HT1080 (cell line): ENCODE data around the gene TTLL6. TPM values are rescaled to one million over a fixed set of nuclear protein-coding genes. Genes with fewer than 3 reads are reported as not detected.
"Not testable (repeated sequence)": the region's sequence is repeated elsewhere in the genome, so short reads cannot be mapped to it uniquely, and the experiment has no call there.

ENCODE experiments used
- DNase-seq: peaks from one replicate; pipeline ENCODE4 v3.0.0-alpha.2; 2015; ENCODE audit warnings: low read depth
- small RNA-seq: library from RNA; depleted of rRNA; stranded (forward); fragments of <200 nt; gene quantifications from one replicate; pipeline ENCODE3, GENCODE V24; 2014
- total RNA-seq: library from RNA; depleted of rRNA; stranded (reverse); fragments of >200 nt; shearing (Covaris generic); gene quantifications from 2 replicates; pipeline ENCODE4 v1.2.3, GENCODE V29; 2014; rRNA removed

Gene TTLL6
- total RNA-seq, 1 experiment from 2014 or later = 0.21 TPM

DNA sequence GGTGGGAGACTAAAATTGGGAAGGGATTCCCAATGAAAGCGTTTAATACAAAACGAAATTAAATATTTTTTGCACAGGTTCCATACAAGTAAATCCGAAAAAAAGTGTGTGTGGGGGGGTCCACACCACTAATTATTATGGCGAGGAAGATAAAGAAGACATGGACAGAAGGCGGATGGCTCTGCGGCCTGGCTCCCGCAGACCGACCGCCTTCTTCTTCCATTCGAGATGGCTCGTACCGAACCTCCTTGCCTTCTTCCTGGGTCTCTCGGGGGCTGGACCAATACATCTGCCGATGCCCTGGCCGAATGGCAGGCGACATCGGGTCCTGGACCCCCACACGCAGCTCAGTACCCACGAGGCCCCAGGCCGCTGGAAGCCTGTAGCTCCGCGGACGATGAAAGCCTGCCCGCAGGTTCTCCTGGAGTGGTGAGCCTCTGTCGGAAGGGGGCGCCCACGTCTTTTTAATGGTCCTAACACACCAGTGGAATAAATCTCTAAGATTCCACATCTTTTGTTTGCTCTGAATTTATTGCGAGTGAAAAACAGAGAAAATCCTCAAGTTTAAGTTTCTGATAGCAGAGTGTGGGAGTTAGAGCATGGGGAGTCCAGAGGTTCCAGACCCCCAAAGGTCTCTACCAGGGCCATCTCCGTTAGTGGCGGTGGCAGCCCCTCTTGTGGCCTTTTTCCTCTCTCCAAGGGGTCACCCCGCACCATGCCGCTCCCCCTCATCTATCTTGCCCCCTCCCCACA lies 92.6 kb downstream of the TTLL6 start:
- peak; percentile 36 for DNase-seq

- DNase-seq = no peak
Observed at GRCh38 chr17:48723423-48724250, 93.4 kb downstream of the TTLL6 start.

GRCh38 chr17:48722915-48723422 lies 94.1 kb downstream of the TTLL6 start, which contains the start of gene PRAC2:
Gene PRAC2 (plus strand): TSS chr17:48723185. CDS start chr17:48724411, 1,226 bp downstream.
- no peak for DNase-seq

GRCh38 chr17:48722201-48722907 lies 94.7 kb downstream of the TTLL6 start, which contains the start of gene PRAC1:
Gene PRAC1 (minus strand): TSS chr17:48722518. CDS start chr17:48722392, 126 bp downstream.
- no peak for DNase-seq

DNA sequence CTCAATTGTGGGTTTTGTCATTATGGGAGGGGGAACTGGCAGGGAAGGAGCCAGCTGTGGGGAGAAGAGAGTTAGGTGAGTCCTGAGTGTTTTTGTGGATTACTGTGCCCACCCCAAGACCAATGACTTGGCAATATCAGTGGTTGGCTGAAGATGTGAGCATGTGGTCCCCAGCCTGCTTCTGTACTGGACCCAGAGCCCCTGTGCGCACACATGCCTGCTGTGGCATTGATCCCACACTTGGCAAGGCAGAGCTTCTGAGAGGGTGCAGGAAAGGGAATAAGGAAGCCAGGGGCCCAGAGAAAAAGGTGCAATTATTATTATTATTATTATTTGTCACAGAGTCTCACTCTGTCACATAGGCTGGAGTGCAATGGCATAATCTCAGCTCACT lies 96.0 kb downstream of the TTLL6 start:
- no peak for DNase-seq

- no peak for DNase-seq
Observed at GRCh38 chr17:48720266-48721008, 96.6 kb downstream of the TTLL6 start.

DNA sequence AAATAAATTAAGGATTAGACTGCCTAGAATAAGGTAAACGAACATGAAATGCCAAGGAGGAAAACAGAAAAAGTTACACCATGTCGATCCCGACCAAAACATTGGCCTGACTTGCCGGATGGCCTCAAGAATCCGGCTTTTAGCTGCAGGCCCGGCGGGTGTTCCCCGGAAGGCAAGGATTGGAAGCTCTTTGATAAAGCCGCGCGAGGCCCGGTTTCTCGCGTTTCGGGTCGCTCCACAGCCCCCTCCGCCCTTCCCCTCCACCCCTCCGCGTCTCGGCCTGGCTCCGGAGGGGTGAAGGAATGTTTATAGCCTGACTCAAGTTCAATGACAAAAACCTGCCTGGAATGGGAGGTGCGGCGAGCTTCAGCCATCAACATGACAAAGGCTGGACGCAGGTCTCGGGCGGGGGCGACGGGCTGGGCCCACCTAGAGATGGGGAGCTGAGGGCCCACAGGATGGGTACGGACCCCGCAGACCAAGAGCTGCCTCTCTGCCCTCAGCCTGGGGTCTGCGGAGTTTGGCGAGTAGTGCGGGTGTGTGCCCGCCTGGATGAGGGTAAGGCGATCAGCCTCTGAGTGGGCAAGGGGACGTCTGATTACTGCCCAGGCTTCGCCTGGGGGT lies 97.3 kb downstream of the TTLL6 start:
- DNase-seq = no peak

DNA sequence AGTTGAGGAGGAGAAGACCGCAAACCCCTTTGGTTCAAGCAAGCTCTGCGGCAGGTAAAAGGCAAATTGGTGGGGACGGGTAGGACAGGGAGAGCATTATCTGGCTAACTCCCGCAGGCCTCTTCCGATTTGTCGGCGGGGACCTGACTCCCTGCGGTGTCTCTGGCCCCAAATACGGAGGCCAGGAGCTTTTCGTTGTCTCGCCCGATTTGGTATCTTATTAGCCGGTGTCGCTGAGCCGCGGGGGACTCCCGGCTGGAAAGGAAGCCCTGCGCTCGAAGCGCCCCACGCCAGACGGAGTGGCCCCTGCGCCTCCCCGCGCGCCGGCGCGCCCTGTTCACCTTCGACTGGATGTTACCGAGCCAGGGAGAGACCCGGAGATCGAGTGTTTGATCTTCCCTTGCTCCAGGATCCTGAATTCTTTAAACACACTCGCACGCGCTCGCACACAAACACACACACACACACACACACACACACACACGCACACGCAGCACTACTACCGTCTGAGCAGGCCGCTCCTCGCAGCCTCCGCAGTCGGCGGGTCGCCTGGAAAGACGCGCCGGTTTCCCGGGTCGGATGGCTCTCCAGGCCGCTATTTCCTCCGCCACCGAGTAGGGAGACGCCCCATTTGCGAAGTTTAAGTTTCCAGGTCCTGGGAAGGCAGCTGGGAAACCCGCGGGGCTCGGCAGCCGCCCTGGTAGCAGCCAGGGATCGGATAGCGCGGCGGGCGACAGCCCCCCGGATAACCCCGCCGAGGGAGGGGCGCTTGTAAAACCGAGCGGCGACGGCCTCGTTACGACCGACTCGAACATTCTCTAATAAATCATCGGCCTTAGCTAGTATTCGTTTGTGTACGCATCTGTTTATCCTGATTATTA lies 98.0 kb downstream of the TTLL6 start:
- no peak for DNase-seq

DNA sequence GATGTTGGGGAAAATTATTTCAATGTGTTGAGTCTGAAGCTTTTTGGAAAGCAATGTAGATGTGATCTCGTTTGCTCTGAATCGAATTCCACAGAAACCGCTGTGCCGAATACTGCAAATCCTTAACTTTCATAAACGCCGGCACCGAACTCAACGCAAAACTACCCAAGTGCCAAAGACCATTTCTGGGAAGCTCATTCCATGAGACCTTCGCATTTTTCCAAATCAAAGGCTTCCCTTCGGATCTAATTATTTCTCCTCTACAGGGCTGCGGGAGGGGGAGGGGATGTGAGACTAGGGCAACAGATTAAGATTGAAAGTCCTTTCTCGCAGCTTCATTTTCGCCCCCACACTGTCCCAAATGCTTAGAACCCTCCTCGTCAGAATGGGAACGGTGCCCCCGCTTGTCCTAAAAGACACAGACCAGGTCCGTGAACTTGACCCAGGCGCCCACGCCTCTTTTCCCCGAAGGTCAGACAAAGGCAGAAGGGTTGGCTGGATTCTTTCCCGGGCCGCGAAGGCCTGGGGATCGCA lies 98.7 kb downstream of the TTLL6 start:
- DNase-seq = no peak

DNA sequence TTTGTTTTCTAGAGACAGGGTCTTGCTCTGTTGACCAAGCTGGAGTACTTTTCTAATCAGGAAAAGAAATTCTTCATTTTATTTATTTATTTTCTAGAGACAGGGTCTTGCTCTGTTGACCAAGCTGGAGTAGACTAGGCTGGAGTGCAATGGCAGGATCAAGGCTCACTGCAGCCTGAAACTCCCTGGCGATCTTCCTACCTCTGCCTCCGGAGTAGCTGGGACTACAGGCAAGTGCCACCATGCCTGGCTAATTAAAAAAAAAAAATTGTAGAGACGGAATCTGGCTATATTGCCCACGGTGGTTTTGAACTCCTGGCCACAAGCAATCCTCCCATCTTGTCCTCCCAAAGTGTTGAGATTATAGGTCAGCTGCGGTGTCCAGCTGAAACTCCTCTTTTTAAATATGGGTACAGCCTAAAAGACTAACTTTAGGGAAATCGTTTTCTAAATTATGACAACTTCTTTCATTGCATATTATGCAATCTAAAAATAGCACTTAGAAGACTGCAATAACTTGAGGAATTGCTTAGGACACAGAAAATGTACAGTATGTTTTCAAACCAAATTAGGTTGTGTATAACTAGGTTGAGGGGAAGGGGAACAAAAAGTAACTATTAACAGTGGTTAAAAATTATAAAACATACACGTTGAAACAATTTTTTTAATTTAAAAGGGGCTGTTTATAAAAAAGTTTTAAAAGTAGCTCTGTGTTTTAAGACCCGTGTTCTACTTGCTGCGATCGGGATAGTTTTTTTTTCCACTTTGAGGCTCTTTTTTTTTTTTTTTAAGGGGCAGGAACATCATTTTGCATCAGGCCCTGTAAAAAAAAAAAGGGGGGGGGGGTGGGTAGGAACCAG lies 99.4 kb downstream of the TTLL6 start:
- DNase-seq = no peak

GRCh38 chr17:48716549-48716948 lies 100.5 kb downstream of the TTLL6 start:
- not testable (repeated sequence) for DNase-seq

- DNase-seq = no peak
Observed at GRCh38 chr17:48715496-48716399, 101.3 kb downstream of the TTLL6 start.

Small RNA genes lying within 50 kb of the gene (small RNA-seq; reads per million reads assigned to genes)
- gene COX6B1P2 (not detected), gene MIR3185 (not detected), gene RF02132 (not detected), gene RF02133 (not detected), gene RN7SL125P (not detected)

Other genes starting within 250 kb of the TTLL6 start
- gene HOXB4, start 238.9 kb downstream of the TTLL6 start, total RNA-seq = 3.9 and 4.3 TPM in 2 replicates
- gene HOXB3, start 227.0 kb downstream of the TTLL6 start, total RNA-seq = 3.0 and 4.2 TPM in 2 replicates
- 0.47 and 0.51 TPM in 2 replicates for gene HOXB5, start 223.4 kb downstream of the TTLL6 start, total RNA-seq
- 19.2 and 23.4 TPM in 2 replicates for gene HOXB6, start 212.2 kb downstream of the TTLL6 start, total RNA-seq
- 12.3 and 17.8 TPM in 2 replicates for gene HOXB7, start 206.2 kb downstream of the TTLL6 start, total RNA-seq
- 10.8 and 11.2 TPM in 2 replicates for gene HOXB8, start 201.9 kb downstream of the TTLL6 start, total RNA-seq
- 25.1 and 31.4 TPM in 2 replicates for gene HOXB9, start 190.9 kb downstream of the TTLL6 start, total RNA-seq
- gene PRAC1, start 94.7 kb downstream of the TTLL6 start, total RNA-seq = not detected in 2 replicates
- gene PRAC2, start 94.0 kb downstream of the TTLL6 start, total RNA-seq = not detected in 2 replicates
- gene HOXB13, start 88.5 kb downstream of the TTLL6 start, total RNA-seq = 0.11 and 0.13 TPM in 2 replicates
- gene CALCOCO2, start 13.8 kb upstream of the TTLL6 start, total RNA-seq = 22.5 and 27.2 TPM in 2 replicates
- 230 and 279 TPM in 2 replicates for gene ATP5MC1, start 75.6 kb upstream of the TTLL6 start, total RNA-seq
- gene UBE2Z, start 91.2 kb upstream of the TTLL6 start, total RNA-seq = 94.8 and 123 TPM in 2 replicates
- 124 and 127 TPM in 2 replicates for gene SNF8, start 127.6 kb upstream of the TTLL6 start, total RNA-seq
- gene GIP, start 151.4 kb upstream of the TTLL6 start, total RNA-seq = not detected in 2 replicates
- gene IGF2BP1, start 180.2 kb upstream of the TTLL6 start, total RNA-seq = 18.5 and 18.6 TPM in 2 replicates